Measurements from ENCODE around the gene LPAR1.

LPAR1 gene

GRCh38 chr9:110975969-110976368, 62.3 kb downstream of the LPAR1 start:
- in situ Hi-C loops (cut with MboI; ENCODE audit: low pct_unique_long_range_greater_than_20kb, low sequenced_read_pairs) = no loop called here
- DNase-seq = no peak

GRCh38 chr9:110975278-110975677, 63.0 kb downstream of the LPAR1 start:
- no peak for DNase-seq
- in situ Hi-C loops (cut with MboI; ENCODE audit: low pct_unique_long_range_greater_than_20kb, low sequenced_read_pairs) = no loop called here

- in situ Hi-C loops (cut with MboI; ENCODE audit: low pct_unique_long_range_greater_than_20kb, low sequenced_read_pairs) = no loop called here
- DNase-seq = no peak
Measured at GRCh38 chr9:110971705-110972104, 66.6 kb downstream of the LPAR1 start.

- in situ Hi-C loops (cut with MboI; ENCODE audit: low pct_unique_long_range_greater_than_20kb, low sequenced_read_pairs) = no loop called here
- no peak for DNase-seq
Measured at GRCh38 chr9:110971234-110971633, 67.0 kb downstream of the LPAR1 start.

GRCh38 chr9:110969971-110970386, 68.3 kb downstream of the LPAR1 start:
- DNase-seq = no peak
- in situ Hi-C loops (cut with MboI; ENCODE audit: low pct_unique_long_range_greater_than_20kb, low sequenced_read_pairs) = no loop called here

- in situ Hi-C loops (cut with MboI; ENCODE audit: low pct_unique_long_range_greater_than_20kb, low sequenced_read_pairs) = no loop called here
- DNase-seq = no peak
Measured at GRCh38 chr9:110968096-110968495, 70.2 kb downstream of the LPAR1 start.

GRCh38 chr9:110967196-110967595, 71.1 kb downstream of the LPAR1 start:
- in situ Hi-C loops (cut with MboI; ENCODE audit: low pct_unique_long_range_greater_than_20kb, low sequenced_read_pairs) = no loop called here
- DNase-seq = no peak

- in situ Hi-C loops (cut with MboI; ENCODE audit: low pct_unique_long_range_greater_than_20kb, low sequenced_read_pairs) = no loop called here
- no peak for DNase-seq
Measured at GRCh38 chr9:110960288-110960687, 78.0 kb downstream of the LPAR1 start.

- in situ Hi-C loops (cut with MboI; ENCODE audit: low pct_unique_long_range_greater_than_20kb, low sequenced_read_pairs) = no loop called here
- no peak for DNase-seq
Measured at GRCh38 chr9:110958847-110959246, 79.4 kb downstream of the LPAR1 start.

GRCh38 chr9:110954822-110955291, 83.4 kb downstream of the LPAR1 start:
- in situ Hi-C loops (cut with MboI; ENCODE audit: low pct_unique_long_range_greater_than_20kb, low sequenced_read_pairs) = no loop called here
- peak; percentile 41 for DNase-seq

GRCh38 chr9:110952540-110952859, 85.8 kb downstream of the LPAR1 start:
- no peak for DNase-seq
- in situ Hi-C loops (cut with MboI; ENCODE audit: low pct_unique_long_range_greater_than_20kb, low sequenced_read_pairs) = no loop called here

GRCh38 chr9:110951805-110952539, 86.3 kb downstream of the LPAR1 start:
- no peak for DNase-seq
- in situ Hi-C loops (cut with MboI; ENCODE audit: low pct_unique_long_range_greater_than_20kb, low sequenced_read_pairs) = no loop called here

GRCh38 chr9:110950041-110950645, 88.1 kb downstream of the LPAR1 start:
- no peak for DNase-seq
- in situ Hi-C loops (cut with MboI; ENCODE audit: low pct_unique_long_range_greater_than_20kb, low sequenced_read_pairs) = no loop called here

- in situ Hi-C loops (cut with MboI; ENCODE audit: low pct_unique_long_range_greater_than_20kb, low sequenced_read_pairs) = no loop called here
- no peak for DNase-seq
Measured at GRCh38 chr9:110949081-110949480, 89.2 kb downstream of the LPAR1 start.

GRCh38 chr9:110947491-110948044, 90.7 kb downstream of the LPAR1 start:
- in situ Hi-C loops (cut with MboI; ENCODE audit: low pct_unique_long_range_greater_than_20kb, low sequenced_read_pairs) = no loop called here
- DNase-seq = no peak

GRCh38 chr9:110942522-110942921, 95.7 kb downstream of the LPAR1 start:
- in situ Hi-C loops (cut with MboI; ENCODE audit: low pct_unique_long_range_greater_than_20kb, low sequenced_read_pairs) = no loop called here
- no peak for DNase-seq

GRCh38 chr9:110940951-110941557, 97.2 kb downstream of the LPAR1 start:
- in situ Hi-C loops (cut with MboI; ENCODE audit: low pct_unique_long_range_greater_than_20kb, low sequenced_read_pairs) = no loop called here

GRCh38 chr9:110939573-110939972, 98.7 kb downstream of the LPAR1 start:
- in situ Hi-C loops (cut with MboI; ENCODE audit: low pct_unique_long_range_greater_than_20kb, low sequenced_read_pairs) = no loop called here
- DNase-seq = no peak

More at GRCh38 chr9:110940951-110941557, 97.2 kb downstream of the LPAR1 start:
- DNase-seq = no peak

GRCh38 chr9:110939047-110939446, 99.2 kb downstream of the LPAR1 start:
- peak; percentile 14 for DNase-seq
- in situ Hi-C loops (cut with MboI; ENCODE audit: low pct_unique_long_range_greater_than_20kb, low sequenced_read_pairs) = no loop called here

- DNase-seq = no peak
- in situ Hi-C loops (cut with MboI; ENCODE audit: low pct_unique_long_range_greater_than_20kb, low sequenced_read_pairs) = no loop called here
Measured at GRCh38 chr9:110938242-110938641, 100.0 kb downstream of the LPAR1 start.
